ENCODE results near the gene TANC1.

- TF ChIP-seq CTCF (IDR thresholded peaks at IDR 0.05) (no peak), POLR2A (IDR thresholded peaks at IDR 0.05) (no peak)
Observed at GRCh38 chr2:159009940-159010339, 41.5 kb downstream of the TANC1 start.
